PC-3 (cell line): ENCODE results near the gene GPC5.

Source experiments
- EZH2 ChIP-seq: fragments of 300-600 bp; sonication (generic); IDR thresholded peaks from one replicate; pipeline ENCODE4 v1.6.1; 2017; ENCODE audit warnings: antibody characterized with exemption, mild to moderate bottlenecking, low read length; ENCODE audit not compliant: unreplicated experiment
- TF ChIP-seq, protein P1 (sequence below): fragments of 300-600 bp; sonication (generic); conservative IDR thresholded peaks from 2 replicates; pipeline ENCODE4 v1.5.1; 2017; ENCODE audit warnings: antibody characterized with exemption, low read depth, mild to moderate bottlenecking, low read length

DNA sequence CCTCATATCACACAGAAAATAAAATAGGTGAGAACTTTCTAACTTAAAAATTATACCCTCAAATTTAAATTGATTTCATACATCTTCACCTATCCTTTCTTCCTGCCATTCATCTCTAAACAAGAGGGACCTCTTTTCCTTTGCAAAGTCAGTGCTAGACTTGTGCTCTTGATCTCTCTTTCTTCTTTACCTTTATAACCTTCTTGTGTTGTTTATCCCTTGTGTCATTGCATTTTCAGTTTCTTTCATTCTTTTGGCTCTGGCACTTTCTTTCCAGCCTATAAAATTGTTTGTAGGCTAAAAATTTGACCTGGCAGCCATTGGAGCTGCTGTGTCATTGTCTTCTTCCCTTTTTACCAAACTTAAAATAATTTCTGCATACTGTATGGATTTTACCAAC, 190.1 kb downstream of the GPC5 start:
- TF ChIP-seq EZH2 = no peak
- TF ChIP-seq, protein P1, sequence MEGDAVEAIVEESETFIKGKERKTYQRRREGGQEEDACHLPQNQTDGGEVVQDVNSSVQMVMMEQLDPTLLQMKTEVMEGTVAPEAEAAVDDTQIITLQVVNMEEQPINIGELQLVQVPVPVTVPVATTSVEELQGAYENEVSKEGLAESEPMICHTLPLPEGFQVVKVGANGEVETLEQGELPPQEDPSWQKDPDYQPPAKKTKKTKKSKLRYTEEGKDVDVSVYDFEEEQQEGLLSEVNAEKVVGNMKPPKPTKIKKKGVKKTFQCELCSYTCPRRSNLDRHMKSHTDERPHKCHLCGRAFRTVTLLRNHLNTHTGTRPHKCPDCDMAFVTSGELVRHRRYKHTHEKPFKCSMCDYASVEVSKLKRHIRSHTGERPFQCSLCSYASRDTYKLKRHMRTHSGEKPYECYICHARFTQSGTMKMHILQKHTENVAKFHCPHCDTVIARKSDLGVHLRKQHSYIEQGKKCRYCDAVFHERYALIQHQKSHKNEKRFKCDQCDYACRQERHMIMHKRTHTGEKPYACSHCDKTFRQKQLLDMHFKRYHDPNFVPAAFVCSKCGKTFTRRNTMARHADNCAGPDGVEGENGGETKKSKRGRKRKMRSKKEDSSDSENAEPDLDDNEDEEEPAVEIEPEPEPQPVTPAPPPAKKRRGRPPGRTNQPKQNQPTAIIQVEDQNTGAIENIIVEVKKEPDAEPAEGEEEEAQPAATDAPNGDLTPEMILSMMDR = no peak
